Stomach (tissue), 9 donors: Measurements from ENCODE around the gene NEDD9. TPM values are rescaled to one million over a fixed set of nuclear protein-coding genes. Genes with fewer than 3 reads are reported as not detected.

ENCODE experiments used
- DNase-seq, 2 donors: peaks; one replicate each; pipeline versions ENCODE4 v3.0.0 to v3.0.0-alpha.2; 2013 to 2019
- H3K27ac ChIP-seq, 5 donors: fragments of 200-600 bp in 4 of 5; sonication (generic) in 4 of 5; one replicate each; pipeline ENCODE4 v1.5.1; 2013 to 2019; ENCODE audit warnings: mild to moderate bottlenecking in 1 of 5, moderate library complexity in 1 of 5
- H3K27me3 ChIP-seq, 3 donors: fragments of 200-600 bp; sonication (generic); one replicate each; pipeline ENCODE4 v1.5.1; 2017 to 2019; ENCODE audit warnings: mixed run types in 1 of 3
- H3K36me3 ChIP-seq, 4 donors: fragments of 200-600 bp; sonication (generic); 1 replicate in 3 of 4; 2 replicates in 1 of 4; pipeline ENCODE4 v1.5.1; 2016 to 2019
- H3K4me1 ChIP-seq, 4 donors: fragments of 200-600 bp; sonication (generic); one replicate each; pipeline ENCODE4 v1.5.1; 2016 to 2019
- H3K4me3 ChIP-seq, 4 donors: fragments of 200-600 bp; sonication (generic) in 3 of 4; one replicate each; pipeline ENCODE4 v1.5.1; 2016 to 2019; ENCODE audit warnings: mild to moderate bottlenecking in 1 of 4
- H3K9me3 ChIP-seq, 4 donors: fragments of 200-600 bp; sonication (generic); one replicate each; pipeline ENCODE4 v1.5.1; 2016 to 2019
- EP300 ChIP-seq: sonication (generic); formaldehyde crosslinking; IDR thresholded peaks from one replicate; pipeline ENCODE4 v1.6.1; 2017; ENCODE audit warnings: antibody characterized with exemption
- POLR2A ChIP-seq, 4 donors: fragments of 450-650 bp; IDR thresholded peaks; one replicate each; pipeline ENCODE4 v1.6.1; 2016; ENCODE audit warnings: antibody characterized with exemption in 4 of 4, control low read depth in 2 of 4, mild to moderate bottlenecking in 1 of 4, moderate library complexity in 1 of 4
- POLR2AphosphoS5 ChIP-seq, 3 donors: sonication (generic); formaldehyde crosslinking; IDR thresholded peaks; one replicate each; pipeline ENCODE4 v1.6.1; 2016; ENCODE audit warnings: antibody characterized with exemption in 3 of 3
- WGBS, 5 donors: extraction: QIAGEN DNeasy Blood & Tissue Kit in 3 of 5; methylation state at CpG; one replicate each; pipeline versions ENCODE4 v1.1.5 to v1.1.7; 2013 to 2018; 5-methylcytosine and 5-hydroxymethylcytosine counted together
- intact Hi-C: fragments of 100-400 bp; cut with DNase I; formaldehyde crosslinking; loops from one replicate; pipeline ENCODE4 v1.15.1; 2023; ENCODE audit warnings: low total_unique reads
- polyA plus RNA-seq, 3 donors: library from polyadenylated mRNA; stranded (reverse); fragments of 200-250 nt; gene quantifications; one replicate each; pipeline ENCODE4 v1.2.3, GENCODE V29; 2013
- total RNA-seq, 5 donors: library from RNA; depleted of rRNA; stranded (reverse); fragments of >200 nt; gene quantifications; one replicate each; pipeline versions ENCODE4 v1.1.0 to v1.2.3, GENCODE V29; 2014 to 2016
- TF ChIP-seq, protein P1 (sequence below), 7 experiments: fragments of 450-650 bp in 4 of 7; fragments of 200-600 bp in 3 of 7; sonication (generic) in 3 of 7; IDR thresholded peaks; one replicate each; pipeline ENCODE4 v1.5.1; 2016 to 2019; ENCODE audit warnings: antibody characterized with exemption in 7 of 7, control low read depth in 2 of 7, mild to moderate bottlenecking in 1 of 7
- donor health status: healthy with polysubstance abuse.
- donor health status: Bipolar disorder and iron deficiency.
- donor health status: healthy.

NEDD9 gene
- total and polyA plus RNA-seq, 8 donors = 4.2 to 97.9 (median 26.9) TPM

DNA sequence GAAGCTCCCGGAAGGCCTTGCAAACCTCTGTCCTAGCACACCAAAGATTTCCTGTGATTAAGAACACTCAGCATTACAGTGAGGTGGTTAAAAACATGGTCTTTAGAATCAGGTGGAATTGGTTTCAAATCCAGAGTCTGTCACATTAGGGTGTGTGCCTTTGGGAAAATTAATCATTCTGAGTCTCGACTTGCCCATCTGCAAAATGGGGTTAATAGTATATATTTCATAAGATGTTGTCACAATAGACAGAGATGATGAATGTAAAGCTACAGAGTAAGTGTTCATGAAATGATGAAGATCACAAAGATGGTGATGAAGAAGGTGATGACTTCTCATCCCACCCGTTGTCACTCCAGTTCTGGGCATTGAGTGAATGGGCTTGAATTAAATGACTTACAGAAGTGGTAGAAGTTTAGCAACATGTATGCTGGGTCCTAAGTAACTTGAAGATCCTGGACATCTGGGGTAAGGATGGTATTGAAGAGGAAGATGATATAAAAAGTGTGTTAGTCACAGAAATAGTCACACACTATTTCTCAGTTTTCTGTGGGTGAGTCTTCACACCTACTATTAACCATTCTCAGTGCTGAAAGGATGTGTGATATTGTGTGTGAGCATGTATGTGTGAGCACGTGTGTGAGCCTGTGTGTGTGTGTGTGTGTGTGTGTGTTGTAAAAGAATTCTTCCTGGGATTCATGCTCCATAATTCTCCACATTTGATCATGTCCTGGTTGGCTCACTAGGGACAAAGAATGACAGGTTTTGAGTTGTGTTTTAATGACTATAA, 28.0 kb upstream of the NEDD9 start:
- intact Hi-C loops = no loop called here
- Histone ChIP-seq H3K27me3 (no peaks in the 10 kb centered on the region), H3K4me1 (peaks cover 11 to 35% (median 21%) of the 10 kb centered on the region in 4 donors), H3K9me3 (no peaks in the 10 kb centered on the region), H3K36me3 (no peaks in the 10 kb centered on the region), H3K4me3 (no peak overlapping the region), H3K27ac (no peak overlapping the region)
- DNase-seq = no peak
- 92 to 96% (median 93%) methylated on average over 4 of the region's 4 CpGs for WGBS, 5 donors
- TF ChIP-seq, protein P1, sequence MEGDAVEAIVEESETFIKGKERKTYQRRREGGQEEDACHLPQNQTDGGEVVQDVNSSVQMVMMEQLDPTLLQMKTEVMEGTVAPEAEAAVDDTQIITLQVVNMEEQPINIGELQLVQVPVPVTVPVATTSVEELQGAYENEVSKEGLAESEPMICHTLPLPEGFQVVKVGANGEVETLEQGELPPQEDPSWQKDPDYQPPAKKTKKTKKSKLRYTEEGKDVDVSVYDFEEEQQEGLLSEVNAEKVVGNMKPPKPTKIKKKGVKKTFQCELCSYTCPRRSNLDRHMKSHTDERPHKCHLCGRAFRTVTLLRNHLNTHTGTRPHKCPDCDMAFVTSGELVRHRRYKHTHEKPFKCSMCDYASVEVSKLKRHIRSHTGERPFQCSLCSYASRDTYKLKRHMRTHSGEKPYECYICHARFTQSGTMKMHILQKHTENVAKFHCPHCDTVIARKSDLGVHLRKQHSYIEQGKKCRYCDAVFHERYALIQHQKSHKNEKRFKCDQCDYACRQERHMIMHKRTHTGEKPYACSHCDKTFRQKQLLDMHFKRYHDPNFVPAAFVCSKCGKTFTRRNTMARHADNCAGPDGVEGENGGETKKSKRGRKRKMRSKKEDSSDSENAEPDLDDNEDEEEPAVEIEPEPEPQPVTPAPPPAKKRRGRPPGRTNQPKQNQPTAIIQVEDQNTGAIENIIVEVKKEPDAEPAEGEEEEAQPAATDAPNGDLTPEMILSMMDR (IDR thresholded peaks at IDR 0.05) = no peak

DNA sequence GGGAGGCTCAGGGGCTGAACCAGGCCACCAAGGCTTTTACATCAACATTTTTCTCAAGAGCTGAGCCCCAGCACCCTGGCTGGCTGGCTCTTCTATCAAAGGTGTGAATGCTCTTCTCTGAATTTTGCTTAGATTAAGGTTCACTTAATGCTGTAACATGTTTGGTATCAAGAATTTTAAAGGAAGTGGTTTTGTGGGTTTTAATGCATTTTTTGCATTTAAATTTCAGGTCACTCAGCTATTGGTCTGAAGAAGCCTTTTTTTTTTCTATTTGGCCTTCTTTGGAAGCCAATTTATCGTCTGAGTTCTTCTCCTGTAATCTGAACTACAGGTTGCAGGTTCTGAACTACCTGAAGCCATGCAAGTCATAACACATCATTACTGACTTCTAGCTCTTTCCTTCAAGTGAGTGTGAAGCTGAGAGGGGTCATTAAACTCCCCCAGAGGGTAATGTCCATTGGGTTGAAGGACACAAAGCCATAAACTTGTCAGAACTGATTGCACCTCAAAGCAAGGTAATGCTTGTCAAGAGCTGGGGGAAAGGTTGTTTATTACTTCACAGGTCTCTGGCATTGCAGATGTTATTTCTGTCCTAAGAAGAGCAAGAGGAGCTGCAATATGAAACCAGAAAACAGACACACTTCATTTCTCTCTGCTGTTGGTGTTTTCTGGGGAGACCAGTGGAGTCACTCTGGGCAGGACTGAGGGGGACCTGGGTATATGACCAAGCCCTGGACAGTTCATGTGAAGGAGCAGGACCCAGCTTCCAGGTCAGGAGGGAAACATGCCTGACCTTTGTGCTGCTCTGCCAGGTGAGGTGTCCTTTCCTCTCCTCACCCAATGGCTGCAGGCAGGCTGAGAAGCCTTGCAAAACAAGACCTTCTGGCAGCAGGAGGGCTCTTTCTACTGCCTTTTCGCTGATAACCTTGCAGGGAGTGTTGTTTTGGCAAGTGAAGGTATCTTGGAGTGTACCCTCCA, 26.1 kb upstream of the NEDD9 start:
- Histone ChIP-seq H3K9me3 (no peaks in the 10 kb centered on the region), H3K27ac (peak overlapping the region in 1 of 5 donors; percentile 35), H3K4me3 (no peak overlapping the region), H3K27me3 (no peaks in the 10 kb centered on the region), H3K36me3 (no peaks in the 10 kb centered on the region), H3K4me1 (peaks cover 11 to 26% (median 19%) of the 10 kb centered on the region in 4 donors)
- no peak for TF ChIP-seq POLR2AphosphoS5 (IDR thresholded peaks at IDR 0.05)
- no peak for TF ChIP-seq POLR2A (IDR thresholded peaks at IDR 0.05)
- no peak for TF ChIP-seq EP300
- TF ChIP-seq, protein P1 (IDR thresholded peaks at IDR 0.05) = no peak
- intact Hi-C loops = no loop called here
- DNase-seq = no peak
- 53 to 63% (median 60%) methylated on average over 2 of the region's 2 CpGs for WGBS, 5 donors

DNA sequence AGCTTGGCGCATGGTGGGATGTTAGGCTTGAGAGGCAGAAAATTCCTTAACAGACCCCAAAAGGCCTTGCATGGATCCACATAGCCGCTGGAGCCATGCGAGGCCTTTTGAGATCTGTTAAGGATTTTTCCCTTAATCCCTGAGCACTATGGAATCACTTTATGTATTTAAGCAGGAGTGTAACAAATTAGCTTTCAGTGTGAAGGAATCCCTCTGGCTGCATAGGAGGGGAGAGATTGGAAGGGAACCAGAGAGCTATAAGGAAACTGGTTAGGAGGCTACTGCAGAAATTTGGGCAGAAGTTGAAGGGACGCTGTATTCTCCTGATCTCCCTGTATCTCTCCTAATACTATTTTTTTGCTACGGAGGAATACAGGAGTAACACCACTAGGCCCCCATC, 23.1 kb upstream of the NEDD9 start:
- TF ChIP-seq POLR2AphosphoS5 (IDR thresholded peaks at IDR 0.05) (no peak), EP300 (no peak), POLR2A (IDR thresholded peaks at IDR 0.05) (no peak)
- TF ChIP-seq, protein P1 (IDR thresholded peaks at IDR 0.05) = no peak
- H3K27ac ChIP-seq = no peak overlapping the region

DNA sequence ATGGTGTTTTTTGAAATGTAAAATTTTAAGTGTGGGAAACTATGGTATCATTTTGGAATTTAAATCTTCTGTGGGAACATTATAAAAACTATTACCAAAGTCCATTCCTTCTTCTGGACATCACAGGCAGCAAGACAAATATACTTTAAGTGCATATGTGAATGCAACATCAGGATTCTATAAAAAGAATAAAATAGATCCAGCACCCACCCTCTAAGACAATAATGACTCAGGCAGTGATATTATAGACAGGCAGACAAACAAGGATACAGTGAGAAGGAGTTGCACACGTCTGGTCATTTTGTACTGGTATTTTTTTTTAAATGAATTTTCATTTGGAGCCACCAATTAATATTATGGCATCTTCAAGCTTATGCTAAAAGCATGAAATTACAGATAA, 21.1 kb upstream of the NEDD9 start:
- peaks cover 9 to 33% (median 20%) of the 10 kb centered on the region in 4 donors for H3K4me1 ChIP-seq
- peaks cover 0 to 2% (median 0%) of the 10 kb centered on the region in 4 donors for H3K36me3 ChIP-seq
- no peak overlapping the region for H3K27ac ChIP-seq
- H3K4me3 ChIP-seq = no peak overlapping the region
- no peak for TF ChIP-seq POLR2AphosphoS5 (IDR thresholded peaks at IDR 0.05)
- TF ChIP-seq, protein P1 (IDR thresholded peaks at IDR 0.05) = no peak
- TF ChIP-seq POLR2A (IDR thresholded peaks at IDR 0.05) = no peak
- TF ChIP-seq EP300 = no peak
- WGBS, 5 donors = 60 to 89% (median 66%) methylated on average over 1 of the region's 1 CpG
- H3K9me3 ChIP-seq = peaks cover 0 to 4% (median 0%) of the 10 kb centered on the region in 4 donors
- intact Hi-C loops = no loop called here
- no peak for DNase-seq
- H3K27me3 ChIP-seq = no peaks in the 10 kb centered on the region

More for the DNA sequence above, 23.1 kb upstream of the NEDD9 start:
- H3K27me3 ChIP-seq = no peaks in the 10 kb centered on the region
- no peaks in the 10 kb centered on the region for H3K36me3 ChIP-seq
- WGBS, 5 donors = 93 to 98% (median 97%) methylated on average over 5 of the region's 5 CpGs
- peaks cover 17 to 37% (median 25%) of the 10 kb centered on the region in 4 donors for H3K4me1 ChIP-seq
- no peaks in the 10 kb centered on the region for H3K9me3 ChIP-seq
- no peak overlapping the region for H3K4me3 ChIP-seq
- DNase-seq = peak in 1 of 2 donors; percentile 52
- intact Hi-C loops = no loop called here
